HepG2 (cell line): ENCODE data around the gene MIDN. TPM values are rescaled to one million over a fixed set of nuclear protein-coding genes. Genes with fewer than 3 reads are reported as not detected.

Experiments
- ATF1 ChIP-seq: IDR thresholded peaks from 2 replicates; pipeline ENCODE4 v1.6.1; 2016; ENCODE audit warnings: mild to moderate bottlenecking, control low read depth
- CBX1 ChIP-seq: IDR thresholded peaks from one replicate; pipeline ENCODE4 v1.6.1; 2016; ENCODE audit warnings: antibody characterized with exemption, low read depth
- CEBPZ ChIP-seq: IDR thresholded peaks from 2 replicates; pipeline ENCODE4 v1.6.1; 2012; ENCODE audit warnings: low read length, improper control_type of control experiment
- FOXM1 ChIP-seq: sonication (generic); formaldehyde crosslinking; IDR thresholded peaks from 2 replicates; pipeline ENCODE4 v1.5.0; 2020; ENCODE audit warnings: missing genetic modification reagents
- HOXD1 ChIP-seq: sonication (generic); formaldehyde crosslinking; IDR thresholded peaks from 2 replicates; pipeline ENCODE4 v1.5.0; 2020; ENCODE audit warnings: missing genetic modification reagents
- KLF12 ChIP-seq: sonication (generic); formaldehyde crosslinking; IDR thresholded peaks from 2 replicates; pipeline ENCODE4 v1.4.0; 2020; ENCODE audit warnings: missing genetic modification reagents, borderline replicate concordance
- KLF13 ChIP-seq: sonication (generic); formaldehyde crosslinking; IDR thresholded peaks from 2 replicates; pipeline ENCODE4 v1.4.0; 2020; ENCODE audit warnings: mild to moderate bottlenecking, missing genetic modification reagents
- LBX2 ChIP-seq: sonication (generic); formaldehyde crosslinking; IDR thresholded peaks from 2 replicates; pipeline ENCODE4 v1.5.0; 2020; ENCODE audit warnings: missing genetic modification reagents, mild to moderate bottlenecking, borderline replicate concordance
- SIN3A ChIP-seq: IDR thresholded peaks from 2 replicates; pipeline ENCODE4 v1.6.1; 2011; ENCODE audit warnings: low read depth, mild to moderate bottlenecking, control low read depth, low read length, borderline replicate concordance
- TSC22D2 ChIP-seq: sonication (generic); formaldehyde crosslinking; IDR thresholded peaks from 2 replicates; pipeline ENCODE4 v1.5.1; 2020; ENCODE audit warnings: missing genetic modification reagents, mild to moderate bottlenecking, borderline replicate concordance
- YEATS2 ChIP-seq: sonication (generic); formaldehyde crosslinking; IDR thresholded peaks from 2 replicates; pipeline ENCODE4 v1.4.0; 2020; ENCODE audit warnings: missing genetic modification reagents, borderline replicate concordance
- ZBTB21 ChIP-seq: sonication (generic); formaldehyde crosslinking; IDR thresholded peaks from 2 replicates; pipeline ENCODE4 v1.4.0; 2020; ENCODE audit warnings: missing genetic modification reagents
- ZBTB42 ChIP-seq: sonication (generic); formaldehyde crosslinking; IDR thresholded peaks from 2 replicates; pipeline ENCODE4 v1.5.0; 2020; ENCODE audit warnings: mild to moderate bottlenecking, missing genetic modification reagents
- ZNF10 ChIP-seq: sonication (generic); formaldehyde crosslinking; IDR thresholded peaks from 2 replicates; pipeline ENCODE4 v1.4.0; 2020; ENCODE audit warnings: mild to moderate bottlenecking, low read depth, missing genetic modification reagents, borderline replicate concordance
- ZNF280B ChIP-seq: sonication (generic); formaldehyde crosslinking; IDR thresholded peaks from 2 replicates; pipeline ENCODE4 v1.5.0; 2020; ENCODE audit warnings: missing genetic modification reagents, mild to moderate bottlenecking, borderline replicate concordance
- ZNF33B ChIP-seq: sonication (generic); formaldehyde crosslinking; IDR thresholded peaks from 2 replicates; pipeline ENCODE4 v1.5.1; 2020; ENCODE audit warnings: mild to moderate bottlenecking, missing genetic modification reagents
- ZNF720 ChIP-seq: sonication (generic); formaldehyde crosslinking; IDR thresholded peaks from 2 replicates; pipeline ENCODE4 v1.4.0; 2020; ENCODE audit warnings: missing genetic modification reagents
- ZSCAN20 ChIP-seq: sonication (generic); formaldehyde crosslinking; IDR thresholded peaks from 2 replicates; pipeline ENCODE4 v1.4.0; 2020; ENCODE audit warnings: missing genetic modification reagents, mild to moderate bottlenecking, borderline replicate concordance
- ZSCAN21 ChIP-seq: sonication (generic); formaldehyde crosslinking; IDR thresholded peaks from 2 replicates; pipeline ENCODE4 v1.8.0; 2022; ENCODE audit warnings: mild to moderate bottlenecking, missing genetic modification reagents, moderate library complexity, borderline replicate concordance
- polyA plus RNA-seq, 8 experiments: library from polyadenylated mRNA; depleted of rRNA in 3 of 8; stranded (reverse) in 7 of 8; unstranded in 1 of 8; fragments of >200 nt; fragmentation: Illumina TruSeq in 4 of 8; extraction: Trizol in 4 of 8; gene quantifications; 2 replicates each; pipeline versions ENCODE4 v1.2.1 to v1.2.3, GENCODE V29; 2011 to 2016; ENCODE audit warnings: low read depth in 4 of 8, missing spikeins in 1 of 8, mixed read lengths in 1 of 8; ENCODE audit not compliant: insufficient read depth in 1 of 8
- total RNA-seq, 5 experiments: library from RNA; depleted of rRNA; stranded (reverse); fragments of >200 nt; fragmentation: Illumina TruSeq; extraction: Trizol; gene quantifications; 2 replicates each; pipeline ENCODE4 v1.2.3, GENCODE V29; 2016; ENCODE audit warnings: low read depth in 1 of 5
- TF ChIP-seq, protein P1 (sequence below): IDR thresholded peaks from 2 replicates; pipeline ENCODE4 v1.6.1; 2016
- TF ChIP-seq, protein P2 (sequence below), 2 experiments: sonication (generic) in 1 of 2; formaldehyde crosslinking in 1 of 2; IDR thresholded peaks; 2 replicates each; pipeline versions ENCODE4 v1.5.1 to v1.6.1; 2011 to 2020; ENCODE audit warnings: borderline replicate concordance in 1 of 2, low read depth in 1 of 2, low read length in 1 of 2, mild to moderate bottlenecking in 1 of 2, missing genetic modification reagents in 1 of 2, moderate library complexity in 1 of 2

MIDN gene
- total and polyA plus RNA-seq, 2 of the 13 experiments (the other 11 are each of a cell fraction or from before 2014, with no cell fraction given) = 8.4 to 18.0 TPM

DNA sequence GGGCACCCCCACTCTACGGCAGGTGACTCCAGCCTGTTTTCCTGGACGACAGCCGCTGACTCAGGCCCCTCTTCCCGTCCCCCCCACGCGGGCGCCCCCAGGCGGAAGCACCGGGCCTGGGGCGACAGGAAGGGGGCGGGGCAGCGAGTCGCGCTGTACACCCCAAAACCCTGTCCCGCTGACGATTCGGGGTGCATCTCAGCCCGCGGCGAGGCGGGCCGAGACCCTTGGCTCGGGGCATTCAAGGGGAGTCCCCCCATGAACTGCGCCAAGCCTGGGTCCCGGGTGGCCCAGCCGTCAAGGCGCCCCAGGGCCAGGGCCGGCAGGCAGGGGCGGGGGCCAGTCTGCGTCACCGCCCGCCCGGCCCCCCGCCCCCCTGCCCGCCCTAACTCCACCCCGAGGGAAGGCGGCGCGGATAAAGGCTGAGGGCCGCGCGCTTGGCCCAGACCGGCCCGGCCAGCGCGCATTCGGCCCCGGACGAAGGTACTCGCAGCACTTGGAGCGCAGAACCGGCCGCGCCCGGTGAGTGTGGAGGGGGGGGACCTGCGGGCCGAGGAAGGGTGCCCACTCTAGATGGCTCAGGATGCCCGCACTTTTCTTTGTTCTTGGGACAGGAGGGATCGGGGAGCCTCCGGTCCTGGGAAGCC is at the start of gene MIDN (continued):
- TF ChIP-seq CEBPZ = no peak
- no peak for TF ChIP-seq ZBTB21 (CRISPR knock-in tag)
- no peak for TF ChIP-seq ZNF720
- 0 out of 2 replicates have a peak, but pooled peaks have one; percentile 49 for TF ChIP-seq HOXD1 (CRISPR knock-in tag)
- TF ChIP-seq LBX2 (CRISPR knock-in tag) = no peak
- TF ChIP-seq, protein P1, sequence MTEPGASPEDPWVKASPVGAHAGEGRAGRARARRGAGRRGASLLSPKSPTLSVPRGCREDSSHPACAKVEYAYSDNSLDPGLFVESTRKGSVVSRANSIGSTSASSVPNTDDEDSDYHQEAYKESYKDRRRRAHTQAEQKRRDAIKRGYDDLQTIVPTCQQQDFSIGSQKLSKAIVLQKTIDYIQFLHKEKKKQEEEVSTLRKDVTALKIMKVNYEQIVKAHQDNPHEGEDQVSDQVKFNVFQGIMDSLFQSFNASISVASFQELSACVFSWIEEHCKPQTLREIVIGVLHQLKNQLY = no peak
- no peak for TF ChIP-seq FOXM1 (CRISPR knock-in tag)
- TF ChIP-seq SIN3A = no peak; the same call in 1 of the 2 replicates
- TF ChIP-seq KLF13 (CRISPR knock-in tag) = no peak
- TF ChIP-seq ZSCAN20 = peak; percentile 44; the same call in 1 of the 2 replicates
- peak; percentile 81; the same call in 1 of the 2 replicates for TF ChIP-seq ZSCAN21 (CRISPR knock-in tag)
- no peak for TF ChIP-seq TSC22D2
- no peak for TF ChIP-seq ZNF10 (CRISPR knock-in tag)
- TF ChIP-seq ZNF280B (CRISPR knock-in tag) = 0 out of 2 replicates have a peak, but pooled peaks have one; percentile 3
- no peak for TF ChIP-seq KLF12 (CRISPR knock-in tag)
- TF ChIP-seq, protein P2, sequence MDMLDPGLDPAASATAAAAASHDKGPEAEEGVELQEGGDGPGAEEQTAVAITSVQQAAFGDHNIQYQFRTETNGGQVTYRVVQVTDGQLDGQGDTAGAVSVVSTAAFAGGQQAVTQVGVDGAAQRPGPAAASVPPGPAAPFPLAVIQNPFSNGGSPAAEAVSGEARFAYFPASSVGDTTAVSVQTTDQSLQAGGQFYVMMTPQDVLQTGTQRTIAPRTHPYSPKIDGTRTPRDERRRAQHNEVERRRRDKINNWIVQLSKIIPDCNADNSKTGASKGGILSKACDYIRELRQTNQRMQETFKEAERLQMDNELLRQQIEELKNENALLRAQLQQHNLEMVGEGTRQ (IDR thresholded peaks at IDR 0.05; ENCODE audit: low read depth, low read length) = no peak
- TF ChIP-seq, protein P2 (CRISPR knock-in tag; IDR thresholded peaks at IDR 0.05; ENCODE audit: borderline replicate concordance) = no peak
- no peak for TF ChIP-seq ZNF33B
- no peak for TF ChIP-seq CBX1
- TF ChIP-seq ZBTB42 (CRISPR knock-in tag) = 0 out of 2 replicates have a peak, but pooled peaks have one; percentile 79
- no peak; the same call in 1 of the 2 replicates for TF ChIP-seq YEATS2 (CRISPR knock-in tag)
- no peak for TF ChIP-seq ATF1
